HG02870 (cell line): ENCODE data around the gene ARHGAP8.
"Not testable (repeated sequence)": the region's sequence is repeated elsewhere in the genome, so short reads cannot be mapped to it uniquely, and the experiment has no call there.

Experiments used
- ATAC-seq: cut with Tn5 transposase; IDR thresholded peaks from one replicate; pipeline ENCODE4 v1.9.1; 2021; ENCODE audit warnings: mild to moderate bottlenecking, moderate library complexity; ENCODE audit not compliant: unreplicated experiment

The ARHGAP8 gene

GRCh38 chr22:44883011-44883421 lies 130.6 kb downstream of the ARHGAP8 start:
- ATAC-seq = no peak

- ATAC-seq = no peak
Measured at GRCh38 chr22:44884562-44884961, 132.2 kb downstream of the ARHGAP8 start.

DNA sequence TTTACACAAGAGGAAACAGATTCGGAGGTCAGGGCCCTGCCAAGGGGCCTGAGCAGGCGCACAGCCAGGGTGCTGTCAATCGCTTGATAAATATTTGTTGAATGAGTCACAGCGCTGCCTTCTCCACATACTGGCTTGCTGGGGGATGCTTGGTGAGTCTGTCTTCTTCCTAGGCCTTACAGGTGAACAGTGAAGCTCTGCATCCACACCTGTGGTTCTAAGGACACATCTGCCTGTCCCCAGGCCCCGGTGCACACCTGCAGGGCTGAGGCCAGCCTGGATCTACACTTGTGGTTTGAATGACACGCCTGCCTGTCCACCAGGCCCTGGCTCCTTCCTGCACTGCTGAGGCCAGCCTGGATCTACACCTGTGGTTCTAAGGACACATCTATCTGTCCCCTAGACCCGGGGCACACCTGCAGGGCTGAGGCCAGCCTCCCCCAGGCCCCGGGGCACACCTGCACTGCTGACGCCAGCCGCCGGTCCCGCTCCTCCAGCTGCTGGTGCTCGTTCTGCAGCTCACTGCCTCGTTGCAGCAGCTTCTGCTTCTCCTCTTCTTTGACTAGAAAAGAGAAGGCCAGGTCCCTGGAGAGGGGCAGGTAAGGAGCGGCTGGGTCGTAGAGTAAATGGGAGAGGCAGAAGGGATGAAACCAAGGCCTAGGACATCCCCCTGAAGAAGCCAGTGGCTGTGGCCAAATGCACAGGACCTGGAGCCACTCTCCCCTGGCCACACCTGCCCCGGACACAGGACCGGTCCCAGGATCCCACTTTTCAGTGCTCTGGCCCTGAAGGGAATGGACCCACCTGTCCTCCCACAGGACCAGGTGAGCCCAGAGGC lies 132.8 kb downstream of the ARHGAP8 start:
- no peak for ATAC-seq

- no peak for ATAC-seq
Measured at GRCh38 chr22:44885806-44886360, 133.5 kb downstream of the ARHGAP8 start.

GRCh38 chr22:44887941-44888366 lies 135.6 kb downstream of the ARHGAP8 start:
- ATAC-seq = no peak

- no peak for ATAC-seq
Measured at GRCh38 chr22:44888491-44889254, 136.3 kb downstream of the ARHGAP8 start.

DNA sequence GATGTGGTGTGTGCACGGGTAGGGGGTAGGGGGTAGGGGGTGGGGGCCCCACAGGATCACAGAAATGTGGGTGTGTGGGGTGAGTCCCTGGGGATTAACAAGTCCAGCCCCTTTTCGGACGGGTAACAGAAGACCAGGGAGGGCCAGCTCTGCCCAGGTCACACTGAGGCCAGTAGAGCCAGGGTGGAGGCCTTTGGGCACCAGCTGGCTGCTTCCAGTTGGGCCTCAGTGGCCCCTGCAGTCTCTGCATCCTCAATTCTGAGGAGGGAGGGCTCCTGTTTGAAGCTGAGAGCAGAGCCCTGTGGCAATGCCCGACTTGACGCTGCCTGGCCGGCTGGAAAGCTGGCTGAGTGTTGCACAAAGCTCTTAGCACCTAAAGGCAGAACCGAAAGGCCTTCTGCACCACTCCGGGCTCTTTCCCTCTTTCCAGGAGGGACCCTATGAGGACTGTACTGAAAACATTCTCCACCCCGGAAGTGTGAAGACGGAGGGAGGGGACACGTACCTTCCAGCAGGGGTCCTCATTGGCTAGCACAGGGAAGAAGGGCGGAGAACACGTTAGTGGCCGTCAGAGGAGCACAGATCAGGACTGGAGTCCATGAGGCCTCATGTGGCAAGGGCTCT lies 137.0 kb downstream of the ARHGAP8 start:
- ATAC-seq = no peak

DNA sequence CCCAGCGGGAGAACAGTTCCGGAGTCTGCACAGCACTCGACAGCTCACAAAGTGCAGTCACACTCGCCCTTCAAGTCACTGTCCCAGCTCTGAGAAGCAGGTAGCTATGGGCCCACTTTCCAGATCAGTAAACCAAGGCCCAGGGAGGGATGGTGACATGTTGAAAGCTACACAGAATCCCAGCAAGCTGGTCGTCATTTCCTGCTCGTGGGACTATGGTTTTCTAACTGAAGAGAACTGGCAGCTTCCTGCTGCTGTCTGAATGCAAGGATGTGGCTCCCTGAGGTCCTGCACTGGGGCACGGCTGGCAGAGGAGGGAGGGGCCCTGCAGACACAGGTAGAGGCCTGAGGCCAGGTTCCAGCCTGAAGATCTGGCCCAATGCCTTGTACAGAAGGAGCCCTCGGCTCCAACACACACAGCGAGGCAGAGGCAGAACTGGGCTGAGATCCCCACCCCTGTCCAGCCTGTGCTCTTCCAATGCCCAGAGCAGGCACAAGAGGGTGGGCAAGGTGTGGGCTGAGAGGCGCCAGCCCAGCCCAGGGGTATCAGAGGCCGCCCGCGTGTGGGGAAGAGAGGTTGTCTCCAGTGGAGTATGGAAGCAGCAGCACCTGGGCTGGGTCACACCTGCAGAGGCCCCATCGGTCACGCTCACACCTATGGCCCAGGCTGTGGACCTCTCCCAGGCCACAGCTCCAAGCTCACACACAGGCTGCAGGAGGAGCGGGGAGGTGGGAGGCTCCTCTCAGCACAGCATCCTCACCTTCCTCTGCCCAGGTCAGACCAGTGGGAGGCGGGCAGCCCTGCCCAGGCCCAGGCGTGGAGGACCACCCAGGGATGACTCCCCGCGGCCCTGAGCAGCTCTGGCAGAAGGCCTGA lies 138.3 kb downstream of the ARHGAP8 start:
- no peak for ATAC-seq

DNA sequence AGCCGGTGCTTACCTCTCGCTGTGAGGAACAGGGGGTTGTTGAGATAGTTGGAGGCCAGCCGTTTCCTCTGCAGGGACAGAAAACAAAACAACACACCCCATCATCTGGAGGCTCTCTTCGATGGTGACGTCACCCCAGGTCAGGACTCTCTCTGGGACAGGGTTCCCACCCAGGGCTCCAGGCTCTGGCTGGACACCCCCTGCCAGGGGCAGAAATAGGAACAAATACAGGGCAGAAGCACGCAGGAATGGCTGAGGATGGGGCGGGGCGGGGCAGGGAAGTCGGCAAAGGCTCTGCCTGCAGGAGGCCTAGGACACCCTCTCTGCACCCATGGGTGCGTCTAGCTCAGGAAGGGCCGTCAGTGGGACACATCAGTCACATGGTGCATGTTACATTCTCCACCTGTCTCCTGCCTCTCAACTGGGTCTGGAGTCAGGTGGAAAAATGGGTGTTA lies 138.9 kb downstream of the ARHGAP8 start:
- ATAC-seq = no peak

DNA sequence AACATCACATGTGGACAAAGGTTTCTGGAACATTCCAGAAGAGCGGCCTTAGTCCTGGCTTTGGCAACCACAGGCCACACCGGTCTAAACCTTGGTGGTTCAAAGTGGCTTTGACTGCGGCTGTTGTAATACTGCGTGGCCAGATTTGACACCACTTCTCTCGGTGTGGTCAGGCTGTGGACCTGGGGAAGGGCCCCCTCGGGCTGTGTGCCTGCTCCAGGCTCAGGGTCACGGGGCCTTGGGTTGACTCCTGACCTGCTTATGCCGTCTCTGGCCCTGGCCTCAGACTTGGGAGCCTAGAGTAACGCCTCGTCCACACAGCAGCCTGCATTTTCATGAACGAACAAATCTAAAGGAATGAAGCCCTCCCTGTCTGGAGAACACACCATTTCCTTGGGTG lies 139.4 kb downstream of the ARHGAP8 start:
- ATAC-seq = no peak

GRCh38 chr22:44892243-44892642 lies 139.9 kb downstream of the ARHGAP8 start:
- no peak for ATAC-seq

DNA sequence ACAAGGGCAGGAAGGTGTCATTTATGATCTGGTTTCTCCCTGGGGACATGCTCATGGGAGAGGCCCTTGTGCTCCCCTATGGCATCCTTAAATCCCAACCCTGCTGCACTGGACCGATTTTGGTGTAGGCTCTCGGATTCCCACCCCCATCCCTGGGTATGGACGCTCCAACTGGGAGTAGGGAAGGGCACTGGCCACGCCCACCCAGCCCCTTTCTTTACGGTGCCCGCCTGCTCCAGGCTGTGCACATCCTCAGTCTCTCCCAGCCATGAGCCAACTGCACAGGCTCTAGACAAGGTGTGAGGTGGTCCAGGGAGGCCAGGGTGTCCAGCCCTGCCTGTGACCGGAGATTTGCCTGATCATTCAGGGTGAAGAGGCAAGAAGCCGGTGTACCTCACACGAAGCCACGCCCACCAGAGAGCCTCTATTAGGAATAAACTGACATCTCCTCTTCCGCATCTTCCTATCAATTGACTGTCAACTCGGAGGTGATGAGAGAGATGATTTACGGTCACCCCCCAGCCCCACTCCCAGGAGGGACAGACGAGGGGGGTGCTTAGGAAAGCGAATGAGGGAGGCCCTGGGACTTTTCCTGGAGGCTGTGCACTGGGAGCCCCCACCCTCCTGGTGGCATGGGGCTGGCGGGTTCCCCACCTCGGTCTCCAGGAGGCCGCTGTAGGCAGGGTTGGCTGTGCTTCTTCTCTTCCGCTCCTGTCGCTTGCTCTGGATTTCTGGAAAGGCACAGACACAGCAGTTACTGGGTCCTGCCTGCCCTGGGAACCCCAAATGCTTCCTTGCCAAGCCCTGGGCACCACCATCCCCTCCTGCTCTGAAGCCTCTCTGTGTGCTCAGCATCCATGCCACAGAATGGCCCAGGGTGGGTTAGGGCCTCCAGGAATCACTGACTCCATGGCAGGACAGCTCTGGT lies 140.7 kb downstream of the ARHGAP8 start:
- ATAC-seq = no peak

- ATAC-seq = no peak
Measured at GRCh38 chr22:44893731-44894080, 141.3 kb downstream of the ARHGAP8 start.

DNA sequence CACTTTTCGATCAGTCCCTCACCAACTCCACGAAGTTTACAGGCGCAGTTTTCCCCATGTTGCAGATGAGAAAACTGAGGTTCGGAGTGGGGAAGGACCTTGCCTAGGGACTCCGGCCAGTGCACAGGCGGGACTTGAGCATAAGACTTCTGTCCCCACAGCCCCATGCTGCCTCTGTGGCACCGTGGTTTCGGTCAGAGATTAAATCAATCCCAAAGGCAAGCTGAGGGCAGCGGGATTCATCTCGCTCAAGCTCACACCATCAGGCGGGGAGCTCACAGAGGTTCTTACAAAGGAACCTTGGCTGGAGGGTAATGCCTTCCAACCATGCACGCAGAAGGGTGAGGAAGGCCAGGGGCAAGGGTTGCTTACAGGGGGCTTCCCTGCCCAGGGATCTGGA lies 141.9 kb downstream of the ARHGAP8 start:
- ATAC-seq = no peak

DNA sequence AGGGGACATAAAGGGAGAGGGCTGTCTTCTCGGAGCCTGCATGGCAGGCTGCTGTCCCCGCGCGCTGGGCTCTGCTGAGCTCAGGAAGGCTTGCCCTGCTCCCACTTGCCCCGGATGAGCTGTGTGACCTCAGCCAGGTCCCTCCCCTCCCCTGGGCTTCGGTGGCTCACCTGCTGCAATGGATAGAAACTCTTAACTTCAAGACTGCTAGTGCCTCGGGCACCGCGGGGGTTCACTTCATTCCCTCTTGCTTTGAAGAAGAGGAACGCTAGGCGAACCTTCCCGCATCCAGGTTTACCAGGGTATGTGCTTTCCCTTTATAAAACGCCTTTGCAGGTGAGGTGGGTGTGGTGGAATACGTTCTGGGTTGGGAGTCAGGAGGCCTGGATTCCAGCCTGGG lies 142.4 kb downstream of the ARHGAP8 start:
- no peak for ATAC-seq

GRCh38 chr22:44895296-44896055 lies 143.1 kb downstream of the ARHGAP8 start:
- no peak for ATAC-seq

DNA sequence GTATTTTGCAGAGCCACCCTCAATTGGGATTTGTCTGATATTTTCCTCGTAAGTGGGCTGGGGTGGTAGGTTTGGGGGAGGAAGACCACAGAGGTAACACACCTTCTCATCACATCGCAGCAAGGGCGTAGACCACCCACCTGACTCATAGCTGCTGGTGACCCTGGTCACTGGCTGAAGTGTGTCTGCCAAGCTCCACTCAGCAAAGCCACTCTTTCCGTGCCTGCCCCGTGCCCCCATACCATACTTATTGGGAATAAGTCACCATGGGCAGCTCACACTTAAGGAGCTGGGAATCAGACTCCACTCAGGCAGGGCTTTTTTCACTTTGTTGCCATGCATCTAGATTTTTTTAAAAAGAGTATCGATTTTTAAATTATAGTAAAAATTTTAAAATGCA lies 145.9 kb downstream of the ARHGAP8 start:
- ATAC-seq = no peak

- ATAC-seq = no peak
Measured at GRCh38 chr22:44901301-44901700, 148.9 kb downstream of the ARHGAP8 start.

DNA sequence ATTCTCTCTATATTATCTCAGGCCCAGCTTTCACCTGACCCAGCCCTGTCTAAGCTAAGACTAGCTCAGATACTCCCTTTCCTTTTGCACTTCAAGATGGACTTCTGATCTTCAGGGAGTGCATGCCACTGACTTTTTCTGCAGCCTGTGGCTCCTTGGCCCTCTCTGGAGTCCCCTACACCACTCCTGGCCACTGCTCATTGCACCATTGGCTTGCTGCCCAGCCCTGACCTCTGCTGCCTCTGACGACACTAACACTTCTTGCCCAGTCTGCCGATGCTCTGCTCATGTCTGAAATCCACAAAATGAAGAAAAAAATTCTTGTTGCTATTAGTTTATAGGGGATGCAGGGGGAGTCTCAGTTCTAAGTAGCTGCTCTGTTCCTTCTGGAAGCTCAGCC lies 150.8 kb downstream of the ARHGAP8 start:
- ATAC-seq = not testable (repeated sequence)
